HG03139 (cell line): ENCODE data around the gene ARHGAP29.

ENCODE experiments used
- ATAC-seq: cut with Tn5 transposase; IDR thresholded peaks from one replicate; pipeline ENCODE4 v1.9.1; 2021; ENCODE audit not compliant: unreplicated experiment

ARHGAP29 gene, protein sequence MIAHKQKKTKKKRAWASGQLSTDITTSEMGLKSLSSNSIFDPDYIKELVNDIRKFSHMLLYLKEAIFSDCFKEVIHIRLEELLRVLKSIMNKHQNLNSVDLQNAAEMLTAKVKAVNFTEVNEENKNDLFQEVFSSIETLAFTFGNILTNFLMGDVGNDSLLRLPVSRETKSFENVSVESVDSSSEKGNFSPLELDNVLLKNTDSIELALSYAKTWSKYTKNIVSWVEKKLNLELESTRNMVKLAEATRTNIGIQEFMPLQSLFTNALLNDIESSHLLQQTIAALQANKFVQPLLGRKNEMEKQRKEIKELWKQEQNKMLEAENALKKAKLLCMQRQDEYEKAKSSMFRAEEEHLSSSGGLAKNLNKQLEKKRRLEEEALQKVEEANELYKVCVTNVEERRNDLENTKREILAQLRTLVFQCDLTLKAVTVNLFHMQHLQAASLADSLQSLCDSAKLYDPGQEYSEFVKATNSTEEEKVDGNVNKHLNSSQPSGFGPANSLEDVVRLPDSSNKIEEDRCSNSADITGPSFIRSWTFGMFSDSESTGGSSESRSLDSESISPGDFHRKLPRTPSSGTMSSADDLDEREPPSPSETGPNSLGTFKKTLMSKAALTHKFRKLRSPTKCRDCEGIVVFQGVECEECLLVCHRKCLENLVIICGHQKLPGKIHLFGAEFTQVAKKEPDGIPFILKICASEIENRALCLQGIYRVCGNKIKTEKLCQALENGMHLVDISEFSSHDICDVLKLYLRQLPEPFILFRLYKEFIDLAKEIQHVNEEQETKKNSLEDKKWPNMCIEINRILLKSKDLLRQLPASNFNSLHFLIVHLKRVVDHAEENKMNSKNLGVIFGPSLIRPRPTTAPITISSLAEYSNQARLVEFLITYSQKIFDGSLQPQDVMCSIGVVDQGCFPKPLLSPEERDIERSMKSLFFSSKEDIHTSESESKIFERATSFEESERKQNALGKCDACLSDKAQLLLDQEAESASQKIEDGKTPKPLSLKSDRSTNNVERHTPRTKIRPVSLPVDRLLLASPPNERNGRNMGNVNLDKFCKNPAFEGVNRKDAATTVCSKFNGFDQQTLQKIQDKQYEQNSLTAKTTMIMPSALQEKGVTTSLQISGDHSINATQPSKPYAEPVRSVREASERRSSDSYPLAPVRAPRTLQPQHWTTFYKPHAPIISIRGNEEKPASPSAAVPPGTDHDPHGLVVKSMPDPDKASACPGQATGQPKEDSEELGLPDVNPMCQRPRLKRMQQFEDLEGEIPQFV

DNA sequence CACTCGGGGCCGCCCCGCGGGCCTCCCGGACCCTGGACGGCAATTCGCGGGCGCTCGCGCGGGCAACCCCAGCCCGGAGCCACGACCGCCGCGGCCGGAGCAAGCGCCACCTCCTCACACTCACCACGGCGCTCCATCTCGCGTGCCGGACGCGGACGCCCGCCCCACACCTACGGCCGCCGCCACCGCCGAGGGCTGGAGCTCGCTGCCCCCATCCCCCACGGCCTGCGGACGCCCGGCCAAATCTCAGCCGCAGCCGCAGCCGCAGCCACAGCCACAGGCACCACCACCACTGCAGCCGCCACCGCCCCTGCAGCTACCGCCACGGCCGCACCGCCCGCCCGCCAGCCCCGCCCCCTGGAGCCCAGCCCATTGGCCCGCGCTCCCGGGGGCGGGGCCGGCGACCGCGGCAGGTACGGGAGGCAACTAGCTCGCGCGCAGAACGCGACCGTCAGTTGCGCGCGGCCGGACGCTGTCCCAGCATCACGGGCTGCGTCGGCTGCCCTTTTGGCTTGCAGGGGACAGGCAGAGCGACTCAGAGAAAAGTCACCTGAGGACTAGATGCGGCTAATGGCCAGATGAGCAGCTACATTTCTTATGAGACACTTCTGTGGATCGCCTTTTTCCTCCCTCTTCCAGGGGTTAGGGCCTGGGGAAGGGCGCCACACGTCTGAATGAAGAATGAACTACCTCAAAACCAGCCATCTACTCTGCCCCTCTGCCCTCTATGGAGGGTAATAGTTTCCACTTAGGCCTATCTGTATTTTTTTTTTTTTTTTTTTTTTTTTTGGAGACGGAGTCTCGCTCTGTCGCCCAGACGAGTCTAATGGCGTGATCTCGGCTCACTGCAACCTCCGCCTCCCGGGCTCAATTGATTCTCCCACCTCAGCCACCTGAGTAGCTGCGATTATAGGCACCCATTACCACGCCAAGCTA is at the start of gene ARHGAP29:
Gene ARHGAP29 (minus strand): TSS at position 294 of the 936 bp plus-strand sequence. CDS start 5,973 bp downstream, outside the sequence.
- peak; percentile 80 for ATAC-seq

DNA sequence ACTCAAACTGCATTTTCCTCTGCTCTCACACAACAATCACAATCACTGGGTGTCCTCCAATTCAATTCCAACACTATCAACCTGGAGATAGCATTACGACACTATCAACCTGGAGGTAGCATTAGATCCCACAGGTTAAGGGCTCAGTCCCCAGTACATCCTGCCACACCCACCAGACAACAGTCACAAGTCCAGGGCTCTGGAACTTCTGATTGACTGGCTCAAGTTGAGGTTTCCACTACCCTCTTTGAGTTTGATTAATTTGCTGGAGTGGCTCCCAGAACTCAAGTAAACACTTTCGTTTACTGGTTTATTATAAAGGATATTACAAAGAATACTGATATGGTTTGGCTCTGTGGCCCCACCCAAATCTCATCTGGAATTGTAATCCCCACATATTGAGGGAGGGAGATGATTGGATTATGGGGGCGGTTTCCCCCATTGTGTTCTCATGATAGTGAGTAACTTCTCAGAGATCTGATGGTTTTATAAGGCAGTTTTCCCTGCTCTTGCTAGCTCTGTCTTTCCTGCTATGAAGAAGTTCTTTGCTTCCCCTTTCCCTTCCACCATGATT is 49.6 kb upstream of the ARHGAP29 start:
- no peak for ATAC-seq

DNA sequence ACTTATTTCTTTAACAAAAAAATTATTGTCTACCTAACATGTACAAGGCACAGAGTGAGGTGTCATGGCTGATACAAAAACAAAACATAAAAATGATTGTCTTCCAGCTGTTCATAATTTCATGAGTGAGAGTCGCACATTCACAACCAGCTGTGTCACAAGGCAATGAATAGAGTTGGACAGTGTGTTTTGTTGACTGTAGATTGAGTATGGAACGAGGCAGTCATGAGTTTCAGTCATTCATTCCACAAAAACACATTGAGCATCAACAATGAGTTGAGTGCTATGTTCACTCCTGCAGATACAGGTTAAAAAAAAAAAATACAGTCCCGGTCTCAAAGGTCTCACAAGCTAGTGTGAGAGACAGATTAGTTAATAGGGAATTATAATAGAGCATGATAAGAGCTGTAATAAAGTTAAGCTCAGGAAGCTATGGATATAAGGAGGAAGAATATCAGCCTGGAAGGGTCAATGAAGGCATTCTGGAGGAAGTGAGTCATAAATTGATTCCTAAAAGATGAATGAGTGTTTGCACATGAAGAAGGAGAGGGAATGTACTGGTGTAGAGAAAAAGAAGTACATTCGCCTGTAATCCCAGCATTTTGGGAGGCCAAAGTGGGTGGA is 47.8 kb upstream of the ARHGAP29 start:
- ATAC-seq = no peak

DNA sequence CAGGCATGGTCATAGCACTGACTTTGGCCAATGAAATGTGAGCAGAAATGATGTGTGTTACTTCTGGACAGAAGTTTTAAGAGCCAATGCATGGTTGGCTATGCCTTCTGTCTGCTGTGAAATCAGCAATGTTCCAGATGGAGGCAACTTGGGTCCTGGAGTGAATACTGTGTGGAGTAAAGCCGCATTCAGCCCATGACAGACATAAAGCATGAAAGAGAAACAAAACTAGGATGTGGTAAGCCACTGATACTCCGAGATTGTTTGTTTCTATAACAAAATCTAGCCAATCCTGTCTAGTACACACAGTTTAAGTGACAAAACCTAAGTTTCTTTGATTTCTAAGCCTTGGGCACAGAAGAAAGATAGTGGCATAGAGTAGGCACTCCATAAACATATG is 47.1 kb upstream of the ARHGAP29 start:
- no peak for ATAC-seq

DNA sequence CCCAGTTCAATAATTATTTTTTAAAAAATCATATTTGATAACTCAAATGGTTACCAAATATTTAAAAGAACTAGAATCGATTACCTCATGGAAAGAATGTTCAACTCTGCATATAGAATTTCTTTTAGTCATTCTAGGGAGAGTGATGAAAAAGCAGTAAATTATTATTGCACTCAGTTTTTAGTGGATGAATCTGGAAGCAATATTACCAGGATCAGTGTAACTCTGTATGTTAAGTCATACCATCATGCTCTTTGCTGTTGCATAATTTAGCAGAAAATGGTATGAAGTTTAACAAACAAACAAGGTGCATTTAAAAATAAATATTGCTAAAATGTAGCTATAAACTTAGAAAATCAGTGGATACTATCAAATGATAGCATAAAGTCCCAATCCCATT is 46.1 kb upstream of the ARHGAP29 start:
- no peak for ATAC-seq

DNA sequence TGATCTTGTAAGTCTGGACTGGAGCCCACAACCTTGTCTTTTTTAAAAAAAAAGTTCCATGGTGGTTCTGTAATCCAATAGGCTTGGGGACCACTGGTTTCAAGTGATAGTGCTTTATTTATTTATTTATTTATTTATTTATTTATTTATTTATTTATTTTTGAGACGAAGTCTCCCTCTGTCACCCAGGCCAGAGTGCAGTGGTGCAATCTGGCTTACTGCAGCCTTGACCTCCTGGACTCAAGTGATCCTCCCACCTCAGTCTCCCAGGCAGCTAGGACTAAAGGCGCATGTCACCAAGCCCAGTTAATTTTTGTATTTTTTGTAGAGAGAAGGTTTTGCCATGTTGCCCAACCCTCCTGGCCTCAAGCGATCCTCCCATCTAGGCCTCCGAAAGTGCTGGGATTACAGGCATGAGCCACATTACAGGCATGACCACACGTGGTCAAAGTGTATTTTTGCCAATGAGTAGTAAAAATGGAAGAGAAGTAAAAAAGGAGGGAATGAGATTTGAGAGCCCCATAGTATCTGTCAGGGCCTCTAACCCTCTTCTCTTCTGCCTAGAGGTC is 44.8 kb upstream of the ARHGAP29 start:
- no peak for ATAC-seq

DNA sequence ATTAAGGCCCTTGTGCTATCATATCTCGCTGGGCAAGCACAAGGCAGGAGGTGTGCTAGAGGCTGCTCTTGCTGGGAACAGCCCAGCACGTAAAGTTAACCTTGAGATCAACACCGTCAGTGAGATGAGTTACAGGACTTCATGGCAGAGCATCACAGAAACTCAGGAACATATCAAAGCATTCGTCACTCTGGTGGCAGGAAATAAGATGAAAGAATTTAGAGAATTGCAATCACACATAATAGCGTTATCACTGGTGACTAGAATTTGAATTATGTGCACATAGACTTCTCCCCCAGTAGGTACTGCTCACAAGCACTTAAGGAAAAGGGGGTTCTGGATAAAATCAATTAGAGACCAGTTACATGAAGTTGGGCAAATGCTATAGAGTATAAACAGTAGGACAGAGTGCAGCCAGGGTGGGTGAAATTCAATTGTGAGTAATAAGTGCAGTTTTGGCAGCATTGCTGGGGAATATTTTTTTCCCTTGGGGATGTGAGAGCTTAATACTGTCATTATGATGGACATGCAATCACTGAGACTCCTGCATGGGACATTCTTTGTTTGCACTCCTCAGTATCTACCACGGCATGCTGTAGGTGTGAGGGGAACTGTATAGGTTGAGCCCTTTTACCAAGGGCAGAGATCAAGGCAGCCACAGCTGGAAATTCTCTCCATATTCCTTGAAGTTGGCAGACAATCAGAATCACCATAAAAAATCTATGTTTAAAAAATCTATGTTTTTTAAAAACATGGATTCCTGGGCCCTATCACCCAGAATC is 44.2 kb upstream of the ARHGAP29 start:
- no peak for ATAC-seq

DNA sequence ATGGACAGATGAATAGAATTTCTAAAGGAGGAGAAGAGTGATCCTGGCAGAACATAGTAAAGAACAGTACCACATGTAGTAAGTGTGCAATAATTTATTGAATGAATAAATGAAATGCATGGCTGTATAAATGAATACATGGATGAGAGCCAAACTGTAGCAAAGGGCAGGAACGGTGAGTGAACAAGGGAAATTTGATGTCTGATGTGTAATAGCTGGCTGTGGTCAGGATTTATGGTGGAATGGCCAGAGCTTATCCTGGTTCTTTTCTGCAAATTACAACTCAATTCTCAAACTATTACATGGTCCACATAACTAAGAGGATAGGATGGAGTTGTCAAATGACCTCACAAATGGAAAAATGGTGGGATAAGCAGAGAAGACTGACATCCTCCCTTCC is 43.2 kb upstream of the ARHGAP29 start:
- ATAC-seq = no peak

DNA sequence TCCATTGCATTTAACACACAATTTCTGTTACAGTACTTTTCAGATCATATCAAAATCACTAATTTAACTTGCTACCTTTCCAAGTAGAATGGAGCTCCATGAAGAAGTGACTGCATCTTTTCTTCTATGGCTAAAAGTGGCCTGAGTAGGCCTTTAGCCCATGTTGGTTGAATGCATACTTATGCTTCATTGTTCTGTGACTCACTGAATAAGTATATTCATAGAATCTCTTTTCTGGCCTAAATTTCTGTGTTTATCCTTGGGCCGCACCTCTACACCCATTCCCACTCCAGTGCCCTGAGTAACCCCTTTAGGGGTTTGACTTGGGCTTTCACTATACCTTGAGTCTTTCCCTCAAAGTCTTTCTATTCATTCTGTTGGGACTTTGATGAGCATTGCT is 42.1 kb upstream of the ARHGAP29 start:
- ATAC-seq = no peak

DNA sequence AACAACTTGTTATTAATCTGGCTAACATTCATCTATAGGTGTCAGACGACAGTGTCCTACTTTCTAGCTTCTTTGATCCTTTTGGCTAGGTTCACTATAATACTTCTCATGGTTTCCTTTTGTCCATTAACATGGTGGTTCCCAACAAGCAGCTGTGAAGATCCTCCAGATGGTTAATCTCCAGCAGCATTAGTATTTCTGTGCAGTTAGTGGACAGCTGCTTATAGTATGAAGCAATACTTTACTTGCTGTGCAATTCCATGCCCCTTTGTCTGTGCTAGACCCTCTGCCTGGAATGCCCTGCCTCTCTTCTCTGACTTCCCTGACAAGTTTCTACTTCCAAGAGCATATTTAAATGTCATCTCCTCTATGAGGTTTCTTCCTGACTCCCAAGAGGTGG is 41.7 kb upstream of the ARHGAP29 start:
- no peak for ATAC-seq

DNA sequence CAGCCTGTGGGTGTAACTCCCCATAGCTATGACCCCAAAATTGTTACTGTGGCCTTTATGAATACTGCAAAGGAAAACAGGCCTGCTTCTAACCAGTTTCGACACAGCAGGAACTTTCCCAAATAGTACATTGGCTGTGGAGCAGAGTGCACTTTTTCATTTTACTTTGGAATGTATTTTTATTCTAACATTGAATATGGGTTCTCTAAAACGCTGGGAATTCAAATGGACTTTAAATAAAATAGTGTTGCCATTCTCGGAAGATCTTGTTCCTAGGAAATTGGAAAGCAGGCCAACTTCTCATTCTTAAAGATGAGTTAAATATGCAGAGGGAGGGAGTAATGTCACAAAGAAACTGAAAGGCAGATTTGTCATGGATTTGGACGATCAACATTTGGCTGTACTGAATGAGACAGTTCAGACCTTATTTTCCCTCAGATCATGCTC is 39.6 kb upstream of the ARHGAP29 start:
- ATAC-seq = no peak

DNA sequence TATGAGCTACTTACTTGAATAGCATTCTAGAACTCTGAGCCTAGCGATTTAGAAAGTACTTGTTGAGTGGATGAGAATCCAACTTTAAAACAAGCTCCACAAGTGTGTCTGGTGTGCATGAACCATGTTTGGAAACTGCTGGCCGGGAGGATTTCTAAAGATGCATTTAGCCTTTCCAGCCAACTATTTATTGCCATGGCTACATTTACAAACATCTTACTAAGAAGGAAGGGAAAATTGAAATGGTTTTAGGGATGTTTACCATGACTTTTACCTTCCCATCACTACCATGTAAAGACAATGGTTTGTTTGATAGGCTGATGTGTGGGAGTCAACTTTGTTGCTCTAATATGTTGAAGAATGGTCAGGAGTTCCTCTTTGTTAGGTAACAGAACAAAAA is 37.7 kb upstream of the ARHGAP29 start:
- ATAC-seq = no peak

DNA sequence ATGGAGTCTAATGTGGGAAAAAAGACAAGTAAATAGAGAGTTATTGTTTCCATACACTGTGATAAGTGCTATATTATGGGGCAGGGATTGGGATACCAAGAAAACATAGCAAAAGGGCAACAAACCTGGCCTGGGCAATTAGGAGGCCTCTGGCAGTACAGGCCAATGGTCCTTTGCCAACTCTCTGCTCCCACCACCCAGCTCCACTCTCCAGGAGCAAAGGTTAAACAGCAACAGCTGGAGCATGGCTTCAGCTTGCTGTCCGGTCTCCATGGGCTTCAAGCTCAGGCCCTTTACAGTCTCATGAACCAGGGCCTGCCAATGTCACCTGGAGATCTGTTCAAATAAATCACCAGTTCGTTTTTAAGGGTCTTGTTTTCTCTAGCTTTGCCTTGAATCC is 37.2 kb upstream of the ARHGAP29 start:
- ATAC-seq = no peak

DNA sequence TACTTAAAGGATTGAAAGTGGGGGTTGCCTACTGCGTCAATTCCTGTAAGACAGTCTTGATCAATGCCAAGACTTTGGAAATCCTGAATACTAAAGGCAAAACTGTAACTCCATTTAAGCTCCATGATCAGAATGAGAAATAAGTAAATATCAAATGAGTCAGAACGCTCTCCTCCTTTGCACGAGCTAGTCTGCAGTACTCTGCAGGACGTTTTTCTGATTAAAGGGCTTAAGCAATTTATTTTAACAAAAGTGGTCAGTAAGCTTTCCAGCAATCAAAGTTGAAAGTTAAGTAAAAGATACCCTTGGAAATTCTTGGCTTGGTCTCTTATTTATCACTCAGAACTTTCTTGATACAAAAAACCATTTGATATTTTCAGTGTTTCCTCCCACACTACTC is 35.7 kb upstream of the ARHGAP29 start:
- no peak for ATAC-seq

DNA sequence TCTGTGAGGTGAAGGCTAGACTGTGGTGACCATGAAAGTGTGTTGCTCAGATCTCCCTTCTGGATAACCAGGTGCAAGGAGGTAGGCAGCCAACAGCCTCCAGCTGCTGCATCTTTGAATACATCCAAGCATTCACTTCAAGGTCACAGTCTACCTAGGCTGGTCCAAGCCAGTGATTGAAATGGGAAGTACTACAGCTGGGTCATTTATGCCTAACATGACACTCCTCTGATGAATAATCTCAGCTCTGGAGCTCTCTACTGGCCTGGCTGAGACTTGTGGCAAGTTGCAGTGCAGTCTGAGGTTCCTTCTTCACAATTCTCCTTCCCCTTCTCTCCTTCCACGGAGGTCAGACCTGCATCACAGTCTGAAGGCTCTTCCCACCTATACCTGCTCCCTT is 35.0 kb upstream of the ARHGAP29 start:
- ATAC-seq = no peak

DNA sequence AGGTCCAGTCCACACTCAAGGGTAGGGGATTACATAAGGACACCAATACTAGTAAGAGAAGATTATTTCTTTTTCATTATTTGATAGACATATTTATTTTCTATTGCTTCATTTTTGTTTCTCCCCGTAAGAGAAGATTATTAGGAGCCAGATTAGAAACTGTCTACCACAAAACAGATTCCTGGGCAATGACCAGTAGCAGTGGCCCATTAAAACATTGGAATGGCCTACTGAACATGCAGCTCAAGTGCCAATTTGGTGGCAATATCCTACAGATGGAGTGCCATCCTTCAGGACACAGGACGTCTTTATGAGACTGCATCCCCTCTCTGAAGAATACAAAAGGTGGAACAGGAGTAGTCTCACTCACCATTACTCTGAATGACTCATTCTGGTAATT is 34.0 kb upstream of the ARHGAP29 start:
- ATAC-seq = no peak

DNA sequence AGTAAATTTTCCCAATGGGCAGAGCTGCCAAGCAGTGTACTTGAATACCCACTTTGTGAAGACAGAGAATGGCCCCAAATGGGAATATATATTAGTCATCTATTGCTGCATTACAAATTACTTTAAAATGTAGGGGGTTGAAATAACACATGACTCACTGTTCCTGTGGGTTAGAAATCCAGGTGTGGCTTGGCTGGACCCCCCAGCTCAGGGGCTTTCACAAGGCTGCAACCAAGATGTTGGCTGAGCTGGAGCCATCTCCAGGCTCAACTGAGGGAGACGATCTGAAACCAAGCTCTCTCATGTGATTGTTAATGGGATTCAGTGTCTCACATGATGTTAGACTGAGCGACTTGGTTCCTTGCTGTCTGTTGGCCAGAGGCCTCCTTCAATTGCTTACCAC is 33.4 kb upstream of the ARHGAP29 start:
- ATAC-seq = no peak

DNA sequence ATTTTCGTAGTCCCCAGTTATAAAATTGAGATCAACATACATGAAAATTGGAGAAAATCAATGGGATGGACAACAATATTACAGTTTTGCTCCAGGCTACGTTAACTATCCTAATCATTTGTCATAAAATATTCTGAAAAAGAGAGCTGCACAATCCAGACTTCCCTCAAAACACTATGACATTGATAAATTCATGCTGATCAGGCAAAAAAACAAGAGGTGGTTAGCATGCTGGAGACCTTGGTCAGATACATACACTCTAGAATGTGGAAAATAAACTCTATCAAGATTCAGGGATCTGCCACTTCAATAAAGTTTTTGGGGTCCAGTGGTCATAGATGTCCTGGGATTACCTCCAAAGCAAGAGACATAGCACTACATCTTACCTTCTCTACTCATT is 32.5 kb upstream of the ARHGAP29 start:
- ATAC-seq = no peak
